Measurements from ENCODE around the gene INCA1. TPM values are rescaled to one million over a fixed set of nuclear protein-coding genes. Genes with fewer than 3 reads are reported as not detected.

INCA1 gene
- total RNA-seq, 1 donor from 2014 or later = 0.39 TPM

Other genes starting within 250 kb of the INCA1 start
- gene TM4SF5, start 225.6 kb downstream of the INCA1 start, total RNA-seq = not detected in 2 replicates
- gene VMO1, start 211.2 kb downstream of the INCA1 start, total RNA-seq = 0.38 and 0.39 TPM in 2 replicates
- gene GLTPD2, start 208.6 kb downstream of the INCA1 start, total RNA-seq = not detected in 2 replicates
- gene PSMB6, start 201.4 kb downstream of the INCA1 start, total RNA-seq = 167 and 224 TPM in 2 replicates
- gene PLD2, start 190.4 kb downstream of the INCA1 start, total RNA-seq = 22.6 and 35.4 TPM in 2 replicates
- gene MINK1, start 164.2 kb downstream of the INCA1 start, total RNA-seq = 20.5 and 32.9 TPM in 2 replicates
- 0.39 and 0.76 TPM in 2 replicates for gene C17orf107, start 98.0 kb downstream of the INCA1 start, total RNA-seq
- gene CHRNE, start 94.4 kb downstream of the INCA1 start, total RNA-seq = 0.90 and 1.1 TPM in 2 replicates
- not detected in 2 replicates for gene GP1BA, start 65.2 kb downstream of the INCA1 start, total RNA-seq
- 47.4 and 62.8 TPM in 2 replicates for gene SLC25A11, start 57.5 kb downstream of the INCA1 start, total RNA-seq
- 12.5 and 15.8 TPM in 2 replicates for gene RNF167, start 57.3 kb downstream of the INCA1 start, total RNA-seq
- gene PFN1, start 49.0 kb downstream of the INCA1 start, total RNA-seq = 450 and 458 TPM in 2 replicates
- gene ENO3, start 46.4 kb downstream of the INCA1 start, total RNA-seq = 1.5 and 2.7 TPM in 2 replicates
- 45.4 and 49.7 TPM in 2 replicates for gene SPAG7, start 29.7 kb downstream of the INCA1 start, total RNA-seq
- 2.3 and 7.5 TPM in 2 replicates for gene CAMTA2, start 9.8 kb downstream of the INCA1 start, total RNA-seq
- gene KIF1C, start 428 bp upstream of the INCA1 start, total RNA-seq = 63.5 and 82.7 TPM in 2 replicates
- gene SLC52A1, start 37.9 kb upstream of the INCA1 start, total RNA-seq = 0.25 and 0.26 TPM in 2 replicates
- gene ZFP3, start 80.9 kb upstream of the INCA1 start, total RNA-seq = 0.77 and 1.3 TPM in 2 replicates
- 4.0 and 4.9 TPM in 2 replicates for gene ZNF232, start 114.4 kb upstream of the INCA1 start, total RNA-seq
- gene USP6, start 118.5 kb upstream of the INCA1 start, total RNA-seq = not detected in 2 replicates
- 1.9 and 2.8 TPM in 2 replicates for gene ZNF594, start 194.3 kb upstream of the INCA1 start, total RNA-seq
- not detected in 2 replicates for gene SCIMP, start 237.3 kb upstream of the INCA1 start, total RNA-seq